CD8-positive, alpha-beta memory T cell (primary cell): ENCODE data around the gene TEKTIP1. TPM values are rescaled to one million over a fixed set of nuclear protein-coding genes. Genes with fewer than 3 reads are reported as not detected.

Experiments
- CTCF ChIA-PET: fragments of 350-600 bp; sonication (Branson Sonifier 250); formaldehyde crosslinking; loops from one replicate; lab custom pipeline; 2021; ENCODE audit warnings: antibody characterized with exemption; lab: Charles Lee
- POLR2A ChIA-PET: fragments of 350-600 bp; sonication (Branson Sonifier 250); formaldehyde crosslinking; loops from one replicate; lab custom pipeline; 2021; ENCODE audit warnings: antibody characterized with exemption; lab: Charles Lee
- DNase-seq, 5 donors: peaks; one replicate each; pipeline versions ENCODE4 v3.0.0 to v3.0.0-alpha.2; 2020 to 2022; ENCODE audit warnings: mixed read lengths in 1 of 5
- H3K27ac ChIP-seq: one replicate; pipeline ENCODE4 v1.7.0; 2013; ENCODE audit warnings: low read depth, mild to moderate bottlenecking, low read length, moderate library complexity
- H3K27me3 ChIP-seq: 2 replicates; pipeline ENCODE4 v1.7.0; 2013; ENCODE audit warnings: low read length, mild to moderate bottlenecking; ENCODE audit not compliant: insufficient read depth, poor library complexity, severe bottlenecking
- H3K36me3 ChIP-seq: 2 replicates; pipeline ENCODE4 v1.7.0; 2013; ENCODE audit warnings: mild to moderate bottlenecking, low read length, moderate library complexity; ENCODE audit not compliant: insufficient read depth
- H3K4me1 ChIP-seq: 2 replicates; pipeline ENCODE4 v1.7.0; 2013; ENCODE audit warnings: mild to moderate bottlenecking, low read length, moderate library complexity; ENCODE audit not compliant: insufficient read depth
- H3K4me3 ChIP-seq: 2 replicates; pipeline ENCODE4 v1.7.0; 2013; ENCODE audit warnings: mild to moderate bottlenecking, low read length
- H3K9me3 ChIP-seq: 2 replicates; pipeline ENCODE4 v1.7.0; 2013; ENCODE audit warnings: mild to moderate bottlenecking, low read length
- H3K27ac Mint-ChIP-seq, 8 donors: one replicate each; pipeline ENCODE4 v1.8.0; 2020 to 2021; ENCODE audit warnings: mixed read lengths in 8 of 8, mild to moderate bottlenecking in 6 of 8, inconsistent platforms in 3 of 8, moderate library complexity in 3 of 8
- H3K27me3 Mint-ChIP-seq, 2 donors: one replicate each; pipeline ENCODE4 v1.8.0; 2020 to 2021; ENCODE audit warnings: mixed read lengths in 2 of 2, mild to moderate bottlenecking in 1 of 2, moderate library complexity in 1 of 2
- H3K36me3 Mint-ChIP-seq, 3 donors: one replicate each; pipeline ENCODE4 v1.8.0; 2020 to 2021; ENCODE audit warnings: mixed read lengths in 3 of 3, inconsistent platforms in 1 of 3, mild to moderate bottlenecking in 1 of 3
- H3K4me1 Mint-ChIP-seq, 3 donors: one replicate each; pipeline ENCODE4 v1.8.0; 2020 to 2021; ENCODE audit warnings: mixed read lengths in 3 of 3, inconsistent platforms in 1 of 3, mild to moderate bottlenecking in 1 of 3
- H3K4me3 Mint-ChIP-seq, 7 donors: one replicate each; pipeline ENCODE4 v1.8.0; 2020 to 2021; ENCODE audit warnings: mixed read lengths in 7 of 7, mild to moderate bottlenecking in 6 of 7, moderate library complexity in 4 of 7, inconsistent platforms in 2 of 7
- H3K9me3 Mint-ChIP-seq, 5 donors: one replicate each; pipeline ENCODE4 v1.8.0; 2020 to 2022; ENCODE audit warnings: mixed read lengths in 5 of 5, mild to moderate bottlenecking in 3 of 5, moderate library complexity in 2 of 5, inconsistent platforms in 1 of 5
- polyA plus RNA-seq: library from polyadenylated mRNA; unstranded; fragments of 300-500 nt; fragmentation: Illumina TruSeq; gene quantifications from one replicate; pipeline ENCODE4 v1.2.3, GENCODE V29; 2021
- total RNA-seq, 2 experiments: library from RNA; stranded (reverse); gene quantifications; one replicate each; pipeline ENCODE4 v1.2.3, GENCODE V29; 2021

The TEKTIP1 gene
- total and polyA plus RNA-seq, 3 experiments from 2014 or later = 0.38 to 1.2 (median 1.0) TPM

DNA sequence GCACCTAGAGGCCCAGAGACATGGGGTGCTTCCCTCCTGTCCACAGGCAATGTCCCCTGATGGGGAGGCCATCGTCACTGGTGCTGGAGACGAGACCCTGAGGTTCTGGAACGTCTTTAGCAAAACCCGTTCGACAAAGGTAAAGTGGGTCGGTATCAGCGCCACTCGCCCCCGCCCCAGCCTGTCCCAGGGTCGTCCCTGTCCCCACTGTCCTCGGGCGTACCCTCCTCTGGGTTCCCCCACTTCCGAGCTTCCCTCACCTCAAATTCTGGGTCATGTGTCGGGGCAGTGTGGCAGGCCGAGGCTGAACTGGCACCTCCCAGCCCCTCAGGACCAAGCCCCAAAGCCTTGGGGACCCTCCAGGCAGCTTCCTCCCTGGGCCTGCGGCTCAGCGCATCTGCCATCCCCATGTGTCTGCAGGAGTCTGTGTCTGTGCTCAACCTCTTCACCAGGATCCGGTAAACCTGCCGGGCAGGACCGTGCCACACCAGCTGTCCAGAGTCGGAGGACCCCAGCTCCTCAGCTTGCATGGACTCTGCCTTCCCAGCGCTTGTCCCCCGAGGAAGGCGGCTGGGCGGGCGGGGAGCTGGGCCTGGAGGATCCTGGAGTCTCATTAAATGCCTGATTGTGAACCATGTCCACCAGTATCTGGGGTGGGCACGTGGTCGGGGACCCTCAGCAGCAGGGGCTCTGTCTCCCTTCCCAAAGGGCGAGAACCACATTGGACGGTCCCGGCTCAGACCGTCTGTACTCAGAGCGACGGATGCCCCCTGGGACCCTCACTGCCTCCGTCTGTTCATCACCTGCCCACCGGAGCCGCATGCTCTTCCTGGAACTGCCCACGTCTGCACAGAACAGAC, 4.4 kb upstream of the TEKTIP1 start:
- ChIA-PET CTCF (interaction anchor here (1.4 kb wide), 1 partner anchor 11 kb away, joined by 4 read pairs; no protein-coding TSS in a partner anchor), POLR2A (no interaction called here)
- no peak for DNase-seq
- H3K27me3 ChIP-seq = no peaks in the 10 kb centered on the region
- Mint-ChIP-seq H3K36me3 (peaks cover 0 to 48% (median 1%) of the 10 kb centered on the region in 3 donors), H3K9me3 (no peaks in the 10 kb centered on the region), H3K4me1 (peaks cover 0 to 1% (median 0%) of the 10 kb centered on the region in 3 donors), H3K4me3 (no peak overlapping the region), H3K27me3 (no peaks in the 10 kb centered on the region), H3K27ac (peak overlapping the region in 1 of 8 donors; percentile 85)
- H3K27ac ChIP-seq = no peak overlapping the region
- H3K36me3 ChIP-seq = no peaks in the 10 kb centered on the region
- H3K9me3 ChIP-seq = no peaks in the 10 kb centered on the region
- no peak overlapping the region for H3K4me3 ChIP-seq
- no peaks in the 10 kb centered on the region for H3K4me1 ChIP-seq

DNA sequence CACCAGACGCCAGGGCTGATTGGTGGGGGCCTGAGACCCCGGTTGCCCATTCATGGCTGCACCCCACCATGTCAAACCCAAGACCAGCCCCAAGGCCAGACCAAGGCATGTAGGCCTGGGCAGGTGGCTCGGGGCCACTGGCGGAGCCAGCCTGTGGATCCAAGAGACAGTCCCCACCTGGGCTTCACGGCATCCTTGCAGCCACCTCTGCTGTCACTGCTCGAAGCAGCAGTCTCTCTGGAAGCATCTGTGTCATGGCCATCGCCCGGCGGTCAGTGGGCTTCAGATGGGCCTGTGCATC, 3.8 kb upstream of the TEKTIP1 start:
- Histone ChIP-seq H3K27ac (no peak overlapping the region), H3K9me3 (no peaks in the 10 kb centered on the region), H3K4me1 (no peaks in the 10 kb centered on the region), H3K27me3 (no peaks in the 10 kb centered on the region), H3K36me3 (no peaks in the 10 kb centered on the region), H3K4me3 (no peak overlapping the region)
- H3K4me3 Mint-ChIP-seq = no peak overlapping the region
- H3K4me1 Mint-ChIP-seq = peaks cover 0 to 1% (median 0%) of the 10 kb centered on the region in 3 donors
- H3K27me3 Mint-ChIP-seq = no peaks in the 10 kb centered on the region
- ChIA-PET POLR2A (no interaction called here), CTCF (no interaction called here)
- H3K27ac Mint-ChIP-seq = no peak overlapping the region
- no peaks in the 10 kb centered on the region for H3K9me3 Mint-ChIP-seq
- DNase-seq = no peak
- H3K36me3 Mint-ChIP-seq = peaks cover 0 to 50% (median 3%) of the 10 kb centered on the region in 3 donors

DNA sequence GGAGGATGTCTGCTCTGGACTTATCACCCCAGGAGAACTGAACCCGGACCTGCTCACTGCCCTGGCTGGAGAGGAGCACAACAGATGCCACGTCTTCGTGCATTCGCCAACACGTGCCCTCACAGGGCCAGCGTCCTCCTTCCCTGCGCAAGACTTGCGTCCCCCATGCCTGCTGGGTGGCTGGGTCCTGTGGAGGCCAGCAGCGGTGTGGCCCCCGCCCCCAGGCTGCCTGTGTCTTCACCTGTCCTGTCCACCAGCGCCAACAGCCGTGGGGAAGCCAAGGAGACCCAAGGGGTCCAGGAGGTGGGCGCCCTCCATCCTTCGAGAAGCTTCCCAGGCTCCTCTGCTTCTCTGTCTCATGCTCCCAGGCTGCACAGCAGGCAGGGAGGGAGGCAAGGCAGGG, 3.4 kb upstream of the TEKTIP1 start:
- Histone ChIP-seq H3K4me3 (no peak overlapping the region), H3K4me1 (no peaks in the 10 kb centered on the region), H3K27ac (no peak overlapping the region), H3K36me3 (no peaks in the 10 kb centered on the region), H3K9me3 (no peaks in the 10 kb centered on the region), H3K27me3 (no peaks in the 10 kb centered on the region)
- peaks cover 0 to 1% (median 0%) of the 10 kb centered on the region in 3 donors for H3K4me1 Mint-ChIP-seq
- CTCF ChIA-PET = no interaction called here
- no peak for DNase-seq
- H3K27ac Mint-ChIP-seq = no peak overlapping the region
- POLR2A ChIA-PET = no interaction called here
- H3K4me3 Mint-ChIP-seq = no peak overlapping the region
- peaks cover 0 to 50% (median 3%) of the 10 kb centered on the region in 3 donors for H3K36me3 Mint-ChIP-seq
- no peaks in the 10 kb centered on the region for H3K9me3 Mint-ChIP-seq
- no peaks in the 10 kb centered on the region for H3K27me3 Mint-ChIP-seq

DNA sequence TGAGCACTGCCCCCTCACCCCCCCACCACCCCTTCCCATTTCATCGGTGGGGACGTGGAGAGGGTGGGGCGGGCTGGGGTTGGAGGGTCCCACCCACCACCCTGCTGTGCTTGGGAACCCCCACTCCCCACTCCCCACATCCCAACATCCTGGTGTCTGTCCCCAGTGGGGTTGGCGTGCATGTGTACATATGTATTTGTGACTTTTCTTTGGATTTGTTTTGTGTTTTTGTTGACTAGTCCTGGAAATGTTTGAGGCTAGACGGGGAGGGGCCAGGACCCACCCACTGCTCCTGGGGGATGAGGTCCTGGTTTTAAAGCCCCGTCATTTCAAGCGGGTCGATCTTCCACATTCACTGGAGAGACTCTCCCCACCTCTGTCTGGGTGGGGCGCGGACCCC, 3.0 kb upstream of the TEKTIP1 start:
- Mint-ChIP-seq H3K36me3 (peaks cover 0 to 50% (median 3%) of the 10 kb centered on the region in 3 donors), H3K4me3 (peak overlapping the region in 1 of 7 donors; percentile 23), H3K27ac (no peak overlapping the region), H3K9me3 (no peaks in the 10 kb centered on the region), H3K27me3 (no peaks in the 10 kb centered on the region), H3K4me1 (peaks cover 0 to 1% (median 0%) of the 10 kb centered on the region in 3 donors)
- no peak for DNase-seq
- Histone ChIP-seq H3K27me3 (no peaks in the 10 kb centered on the region), H3K4me3 (no peak overlapping the region), H3K9me3 (no peaks in the 10 kb centered on the region), H3K36me3 (no peaks in the 10 kb centered on the region), H3K4me1 (no peaks in the 10 kb centered on the region), H3K27ac (no peak overlapping the region)
- CTCF ChIA-PET = no interaction called here
- POLR2A ChIA-PET = no interaction called here

DNA sequence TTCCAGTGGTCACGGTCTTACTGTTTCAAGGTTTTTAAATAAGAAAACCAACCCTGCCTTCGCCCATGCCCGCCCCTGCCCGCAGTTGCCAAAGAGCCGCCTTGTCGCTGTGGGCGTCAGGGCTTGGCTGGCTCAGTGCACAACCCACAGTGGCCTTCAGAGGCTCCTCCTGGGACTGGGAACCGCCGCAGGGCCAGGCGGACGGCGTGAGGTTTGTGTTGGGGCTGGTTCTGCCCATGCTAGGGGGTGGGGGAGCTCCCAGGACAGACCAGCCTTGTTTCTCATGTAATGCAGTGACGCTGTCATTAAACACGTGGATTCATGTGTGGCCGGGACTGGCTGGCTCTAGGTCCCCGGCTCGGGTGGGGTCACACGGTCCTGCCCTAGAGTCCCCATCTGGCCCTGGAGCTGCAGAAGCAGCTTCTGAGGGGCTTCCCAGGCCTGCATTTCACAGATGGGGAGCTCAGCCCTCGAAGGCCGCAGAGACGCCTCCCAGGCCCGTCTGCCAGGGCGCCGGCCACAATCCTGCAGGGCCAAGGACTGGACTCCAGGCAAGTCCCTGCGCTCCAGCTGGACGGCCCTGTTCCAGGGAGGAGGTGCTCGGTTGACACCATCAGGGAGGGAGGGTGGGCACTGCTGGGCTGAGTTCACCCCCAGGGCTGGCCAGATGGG, 2.4 kb upstream of the TEKTIP1 start:
- Mint-ChIP-seq H3K27me3 (no peaks in the 10 kb centered on the region), H3K4me1 (peaks cover 0 to 1% (median 0%) of the 10 kb centered on the region in 3 donors), H3K36me3 (peaks cover 0 to 50% (median 3%) of the 10 kb centered on the region in 3 donors), H3K27ac (no peak overlapping the region), H3K4me3 (no peak overlapping the region), H3K9me3 (no peaks in the 10 kb centered on the region)
- CTCF ChIA-PET = no interaction called here
- Histone ChIP-seq H3K27ac (no peak overlapping the region), H3K27me3 (no peaks in the 10 kb centered on the region), H3K4me3 (no peak overlapping the region), H3K9me3 (no peaks in the 10 kb centered on the region), H3K4me1 (no peaks in the 10 kb centered on the region), H3K36me3 (no peaks in the 10 kb centered on the region)
- POLR2A ChIA-PET = no interaction called here
- DNase-seq = no peak

DNA sequence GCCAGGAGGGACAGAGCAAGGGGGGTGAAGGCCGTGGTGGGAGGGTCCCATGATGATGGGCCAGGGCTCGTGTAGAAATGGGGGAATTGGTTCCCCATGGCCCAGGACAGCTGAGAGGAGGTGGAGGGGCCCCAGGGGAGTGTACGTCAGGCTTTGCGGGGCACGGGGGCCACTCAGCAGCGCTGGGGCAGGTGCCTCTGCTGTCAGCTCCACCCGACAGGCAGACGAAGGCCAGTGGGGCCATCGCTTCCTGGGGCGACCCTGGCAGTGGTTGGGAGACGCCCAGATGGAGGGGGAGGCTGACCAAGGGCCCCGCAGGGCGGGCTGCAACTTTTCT, 1.9 kb upstream of the TEKTIP1 start:
- CTCF ChIA-PET = interaction anchor here (0.5 kb wide), 1 partner anchor 20 kb away, joined by 3 read pairs; no protein-coding TSS in a partner anchor
- Mint-ChIP-seq H3K4me3 (no peak overlapping the region), H3K9me3 (no peaks in the 10 kb centered on the region), H3K36me3 (peaks cover 0 to 50% (median 3%) of the 10 kb centered on the region in 3 donors), H3K27me3 (no peaks in the 10 kb centered on the region), H3K27ac (peak overlapping the region in 1 of 8 donors; percentile 85), H3K4me1 (peaks cover 0 to 1% (median 0%) of the 10 kb centered on the region in 3 donors)
- H3K4me3 ChIP-seq = no peak overlapping the region
- H3K27me3 ChIP-seq = no peaks in the 10 kb centered on the region
- no peak for DNase-seq
- no peaks in the 10 kb centered on the region for H3K4me1 ChIP-seq
- no peaks in the 10 kb centered on the region for H3K9me3 ChIP-seq
- H3K27ac ChIP-seq = no peak overlapping the region
- H3K36me3 ChIP-seq = no peaks in the 10 kb centered on the region
- POLR2A ChIA-PET = no interaction called here

DNA sequence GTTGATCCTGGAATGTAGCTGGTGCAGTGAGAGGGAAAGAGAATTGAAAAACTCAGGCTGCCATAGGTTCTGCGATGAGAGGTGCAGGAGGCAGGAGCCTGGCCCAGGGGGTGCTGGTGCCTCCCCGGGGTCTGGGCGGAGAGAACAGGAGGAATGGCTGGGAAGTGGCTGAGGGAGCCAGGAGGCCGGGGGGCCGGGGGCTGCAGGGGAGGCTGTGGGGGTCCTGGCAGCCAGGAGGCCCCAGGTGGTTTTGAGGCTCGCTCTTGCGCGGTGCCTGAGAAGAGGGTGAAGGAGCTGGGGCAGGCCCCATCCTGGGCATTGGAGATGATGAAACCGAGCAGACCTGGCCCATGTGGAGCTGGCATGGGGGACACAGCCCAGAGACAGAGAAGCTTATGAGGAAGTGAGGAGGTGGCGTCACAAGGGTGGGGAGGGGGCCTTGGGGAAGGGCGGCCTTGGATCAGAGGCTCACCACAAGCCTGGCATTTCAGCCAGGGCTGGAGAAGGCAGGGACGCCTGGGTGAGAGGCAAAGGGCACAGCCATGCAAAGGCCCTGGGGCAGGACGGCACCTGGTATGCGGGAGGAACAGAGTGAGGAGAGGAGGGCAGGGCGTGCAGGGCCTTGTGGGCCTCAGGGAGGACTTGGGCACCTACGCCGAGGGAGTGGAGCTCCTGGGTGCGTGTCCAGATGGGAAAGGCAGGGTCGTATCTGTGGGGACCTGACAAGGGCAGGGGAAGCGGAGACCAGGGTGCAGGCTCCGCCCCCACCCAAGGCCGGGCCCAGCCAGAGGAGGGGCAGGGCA, 1.3 kb upstream of the TEKTIP1 start:
- DNase-seq = no peak
- H3K27ac Mint-ChIP-seq = peak overlapping the region in 1 of 8 donors; percentile 85
- no peaks in the 10 kb centered on the region for H3K36me3 ChIP-seq
- H3K27me3 ChIP-seq = no peaks in the 10 kb centered on the region
- ChIA-PET POLR2A (no interaction called here), CTCF (interaction anchor here (0.5 kb wide), 1 partner anchor 20 kb away, joined by 3 read pairs; no protein-coding TSS in a partner anchor)
- no peaks in the 10 kb centered on the region for H3K9me3 Mint-ChIP-seq
- no peaks in the 10 kb centered on the region for H3K4me1 ChIP-seq
- H3K27me3 Mint-ChIP-seq = no peaks in the 10 kb centered on the region
- peaks cover 0 to 1% (median 0%) of the 10 kb centered on the region in 3 donors for H3K4me1 Mint-ChIP-seq
- H3K4me3 ChIP-seq = no peak overlapping the region
- H3K9me3 ChIP-seq = no peaks in the 10 kb centered on the region
- peaks cover 0 to 46% (median 3%) of the 10 kb centered on the region in 3 donors for H3K36me3 Mint-ChIP-seq
- H3K27ac ChIP-seq = no peak overlapping the region
- H3K4me3 Mint-ChIP-seq = no peak overlapping the region
